Lower lobe of right lung (tissue), 2 donors: Measurements from ENCODE around the gene SLIT3. TPM values are rescaled to one million over a fixed set of nuclear protein-coding genes. Genes with fewer than 3 reads are reported as not detected.

Experiments used
- ATAC-seq, 2 donors: fragments of 200-7000 bp; cut with Tn5 transposase; one replicate each; pipeline ENCODE4 v1.9.1; 2020 to 2022; ENCODE audit warnings: mild to moderate bottlenecking in 2 of 2, moderate library complexity in 2 of 2
- DNase-seq: peaks from one replicate; pipeline ENCODE4 v3.0.0-alpha.2; 2020
- H3K27ac ChIP-seq: fragments of 200-600 bp; one replicate; pipeline ENCODE4 v1.8.0; 2022
- H3K27me3 ChIP-seq: fragments of 200-600 bp; one replicate; pipeline ENCODE4 v1.8.0; 2022; ENCODE audit warnings: low read depth
- H3K36me3 ChIP-seq: fragments of 200-600 bp; one replicate; pipeline ENCODE4 v1.8.0; 2022; ENCODE audit warnings: mild to moderate bottlenecking
- H3K4me1 ChIP-seq: fragments of 200-600 bp; one replicate; pipeline ENCODE4 v1.8.0; 2022
- H3K4me3 ChIP-seq: fragments of 200-600 bp; one replicate; pipeline ENCODE4 v1.8.0; 2022; ENCODE audit warnings: mild to moderate bottlenecking
- H3K9me3 ChIP-seq: fragments of 200-600 bp; one replicate; pipeline ENCODE4 v1.8.0; 2022
- intact Hi-C: fragments of 100-400 bp; cut with DNase I; formaldehyde crosslinking; loops from one replicate; pipeline ENCODE4 v1.11.0; 2022
- total RNA-seq: library from RNA; stranded (reverse); fragmentation: NEBNext Ultra II Directional; extraction: Animal tissue kit (Norgen Biotek cat#: 25700); gene quantifications from one replicate; pipeline ENCODE4 v1.2.1, GENCODE V29; 2021
- TF ChIP-seq, protein P1 (sequence below): fragments of 200-600 bp; IDR thresholded peaks from one replicate; pipeline ENCODE4 v1.8.0; 2022; ENCODE audit warnings: antibody characterized with exemption, mild to moderate bottlenecking
- donor health status: DM: no; HTN: yes; CAD: no; lungs with severe emphysema.

SLIT3 gene
- total RNA-seq, 1 donor from 2014 or later, result 48.6 TPM

- Histone ChIP-seq H3K27me3 (no peaks in the 10 kb centered on the region), H3K27ac (no peak overlapping the region), H3K4me3 (no peak overlapping the region), H3K4me1 (no peaks in the 10 kb centered on the region), H3K36me3 (no peaks in the 10 kb centered on the region), H3K9me3 (no peaks in the 10 kb centered on the region)
- intact Hi-C loops, result no loop called here
- ATAC-seq, result no peak
- no peak for DNase-seq
- TF ChIP-seq, protein P1, sequence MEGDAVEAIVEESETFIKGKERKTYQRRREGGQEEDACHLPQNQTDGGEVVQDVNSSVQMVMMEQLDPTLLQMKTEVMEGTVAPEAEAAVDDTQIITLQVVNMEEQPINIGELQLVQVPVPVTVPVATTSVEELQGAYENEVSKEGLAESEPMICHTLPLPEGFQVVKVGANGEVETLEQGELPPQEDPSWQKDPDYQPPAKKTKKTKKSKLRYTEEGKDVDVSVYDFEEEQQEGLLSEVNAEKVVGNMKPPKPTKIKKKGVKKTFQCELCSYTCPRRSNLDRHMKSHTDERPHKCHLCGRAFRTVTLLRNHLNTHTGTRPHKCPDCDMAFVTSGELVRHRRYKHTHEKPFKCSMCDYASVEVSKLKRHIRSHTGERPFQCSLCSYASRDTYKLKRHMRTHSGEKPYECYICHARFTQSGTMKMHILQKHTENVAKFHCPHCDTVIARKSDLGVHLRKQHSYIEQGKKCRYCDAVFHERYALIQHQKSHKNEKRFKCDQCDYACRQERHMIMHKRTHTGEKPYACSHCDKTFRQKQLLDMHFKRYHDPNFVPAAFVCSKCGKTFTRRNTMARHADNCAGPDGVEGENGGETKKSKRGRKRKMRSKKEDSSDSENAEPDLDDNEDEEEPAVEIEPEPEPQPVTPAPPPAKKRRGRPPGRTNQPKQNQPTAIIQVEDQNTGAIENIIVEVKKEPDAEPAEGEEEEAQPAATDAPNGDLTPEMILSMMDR, result no peak
Measured at GRCh38 chr5:168778536-168778935, 522.4 kb downstream of the SLIT3 start.

GRCh38 chr5:168777651-168778050, 523.3 kb downstream of the SLIT3 start:
- no peaks in the 10 kb centered on the region for H3K4me1 ChIP-seq
- no peak overlapping the region for H3K4me3 ChIP-seq
- no peak overlapping the region for H3K27ac ChIP-seq
- peaks cover 4% of the 10 kb centered on the region for H3K36me3 ChIP-seq
- ATAC-seq (no peak), DNase-seq (no peak)
- TF ChIP-seq, protein P1, result no peak
- no peaks in the 10 kb centered on the region for H3K9me3 ChIP-seq
- H3K27me3 ChIP-seq, result peaks cover 2% of the 10 kb centered on the region
- intact Hi-C loops, result no loop called here

- ATAC-seq (no peak), DNase-seq (no peak)
- TF ChIP-seq, protein P1, result no peak
- Histone ChIP-seq H3K27ac (no peak overlapping the region), H3K4me1 (no peaks in the 10 kb centered on the region), H3K9me3 (no peaks in the 10 kb centered on the region), H3K36me3 (peaks cover 4% of the 10 kb centered on the region), H3K27me3 (peaks cover 3% of the 10 kb centered on the region), H3K4me3 (no peak overlapping the region)
- intact Hi-C loops, result no loop called here
Measured at GRCh38 chr5:168776070-168776469, 524.9 kb downstream of the SLIT3 start.

DNA sequence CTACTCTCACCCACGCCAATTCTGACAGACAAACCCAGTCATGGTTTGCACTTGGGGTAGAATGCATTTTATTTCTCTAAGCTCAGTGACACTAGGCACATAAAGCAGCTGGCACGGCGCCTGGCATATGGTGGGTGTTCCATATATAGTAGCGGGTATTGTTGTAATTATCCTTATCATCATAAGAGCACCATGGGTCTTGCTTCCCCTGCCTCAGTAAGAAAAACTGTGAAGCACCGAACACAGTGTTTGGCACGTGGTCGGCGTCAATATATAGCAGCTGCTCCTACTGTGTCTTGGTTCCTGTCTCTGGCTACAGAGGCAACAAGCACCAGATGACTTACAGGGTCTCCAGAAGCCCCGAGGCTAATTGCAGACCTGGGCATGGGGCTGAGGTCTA, 527.7 kb downstream of the SLIT3 start:
- Histone ChIP-seq H3K36me3 (peaks cover 4% of the 10 kb centered on the region), H3K27ac (no peak overlapping the region), H3K9me3 (no peaks in the 10 kb centered on the region), H3K4me1 (no peaks in the 10 kb centered on the region), H3K27me3 (peaks cover 3% of the 10 kb centered on the region), H3K4me3 (no peak overlapping the region)
- intact Hi-C loops, result no loop called here
- TF ChIP-seq, protein P1, result no peak
- DNase-seq (no peak), ATAC-seq (no peak)

DNA sequence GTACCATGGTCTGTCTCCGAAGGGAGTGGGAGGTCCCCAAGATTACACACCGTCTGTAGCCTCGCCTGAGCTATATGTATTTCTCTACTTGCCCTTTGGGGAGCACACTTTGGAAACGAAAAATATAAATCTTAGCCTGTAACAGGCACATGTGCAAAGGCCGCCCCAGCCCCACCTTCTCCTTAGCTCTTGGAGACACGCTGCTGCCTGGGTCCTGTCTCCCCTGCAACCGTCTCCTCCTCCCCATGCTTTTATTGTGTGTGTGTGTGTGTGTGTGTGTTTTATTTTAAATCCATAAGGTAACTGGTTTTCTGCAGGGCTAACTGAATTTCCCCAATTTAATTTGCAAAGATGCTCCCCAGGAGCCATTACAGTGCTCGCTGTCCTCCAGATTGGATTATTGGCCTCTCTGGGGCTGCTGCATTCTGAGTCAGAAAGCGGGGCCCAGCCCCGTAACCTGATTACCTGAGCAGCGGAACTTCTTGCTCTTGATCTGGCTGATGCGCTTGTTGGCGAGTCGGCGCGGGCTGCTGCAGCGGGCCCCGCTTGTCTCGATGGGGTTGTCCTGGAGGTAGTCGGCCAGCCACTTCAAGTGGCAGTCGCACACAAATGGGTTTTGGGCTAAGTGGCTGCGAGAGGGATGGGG, 528.5 kb downstream of the SLIT3 start:
- Histone ChIP-seq H3K4me3 (no peak overlapping the region), H3K27ac (no peak overlapping the region), H3K4me1 (no peaks in the 10 kb centered on the region), H3K27me3 (peaks cover 3% of the 10 kb centered on the region), H3K36me3 (peaks cover 4% of the 10 kb centered on the region), H3K9me3 (no peaks in the 10 kb centered on the region)
- intact Hi-C loops, result no loop called here
- DNase-seq (no peak), ATAC-seq (no peak)
- TF ChIP-seq, protein P1, result no peak
